GM21367 (cell line): Measurements from ENCODE around the gene CSAD.

ENCODE experiments used
- ATAC-seq: cut with Tn5 transposase; IDR thresholded peaks from one replicate; pipeline ENCODE4 v1.9.1; 2021; ENCODE audit not compliant: unreplicated experiment

CSAD gene

DNA sequence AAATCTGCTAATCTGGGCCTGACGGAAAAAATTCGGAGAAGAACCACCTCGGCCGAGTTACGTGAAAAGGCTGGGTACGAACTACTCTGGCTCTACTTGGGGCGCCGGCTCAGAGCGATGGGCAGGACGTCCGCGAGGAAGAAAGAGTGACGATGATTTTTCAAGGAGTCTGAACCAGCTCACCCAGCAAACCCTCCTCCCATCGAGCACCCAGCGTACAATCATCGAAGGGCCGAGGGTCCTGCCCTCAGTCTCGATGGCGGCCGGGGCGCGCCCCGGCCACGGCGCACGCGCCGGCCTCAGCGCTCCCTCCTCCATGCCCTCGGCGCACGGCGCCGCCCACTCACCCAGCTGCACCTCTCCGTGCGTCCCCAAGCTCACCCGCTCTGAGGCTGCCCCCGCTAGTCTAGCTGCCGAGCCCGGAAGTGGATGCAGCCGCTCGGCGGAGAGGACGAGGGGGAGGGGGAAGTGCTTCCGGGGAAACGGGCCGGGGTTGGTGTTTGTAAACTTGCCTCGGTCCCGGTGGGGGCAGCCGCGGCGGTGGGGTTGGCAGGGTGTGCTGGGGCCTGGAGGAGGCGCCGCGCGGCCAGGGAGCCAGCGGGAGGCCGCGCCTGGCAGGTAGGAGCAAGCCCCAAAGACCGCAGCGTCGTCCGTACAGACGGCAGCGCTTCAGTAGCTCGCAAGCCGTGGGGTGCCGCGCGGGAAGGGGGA is at the start of gene CSAD, which contains the start of gene ZNF740:
Gene CSAD (minus strand): TSS at position 706 of the 711 bp plus-strand sequence. CDS start 7,455 bp downstream, outside the sequence.
Gene ZNF740 (plus strand): TSS at position 503 of the 711 bp plus-strand sequence. CDS start 1,262 bp downstream, outside the sequence.
- peak; percentile 85 for ATAC-seq

- no peak for ATAC-seq
Observed at GRCh38 chr12:53230108-53230845, 49.6 kb upstream of the CSAD start.

DNA sequence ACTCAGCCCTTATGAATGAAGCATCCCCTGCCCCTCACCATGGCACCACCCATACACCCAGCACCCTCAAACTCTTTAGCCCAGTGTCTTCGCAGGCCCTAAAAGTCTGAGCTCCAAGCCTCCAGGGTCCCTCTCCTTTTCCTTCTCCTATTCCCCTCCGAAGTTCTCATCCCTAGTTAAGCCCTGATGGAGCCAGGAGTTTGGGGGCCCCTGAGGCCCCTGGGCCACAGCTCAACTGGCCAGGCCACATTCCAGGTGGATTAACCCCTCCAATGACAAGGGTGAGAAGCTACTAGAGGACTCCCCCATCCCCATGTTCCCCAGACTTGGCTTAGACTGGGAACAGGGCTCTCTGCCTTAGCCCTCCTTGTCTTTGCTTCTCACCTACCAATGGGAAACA is 48.7 kb upstream of the CSAD start:
- no peak for ATAC-seq

DNA sequence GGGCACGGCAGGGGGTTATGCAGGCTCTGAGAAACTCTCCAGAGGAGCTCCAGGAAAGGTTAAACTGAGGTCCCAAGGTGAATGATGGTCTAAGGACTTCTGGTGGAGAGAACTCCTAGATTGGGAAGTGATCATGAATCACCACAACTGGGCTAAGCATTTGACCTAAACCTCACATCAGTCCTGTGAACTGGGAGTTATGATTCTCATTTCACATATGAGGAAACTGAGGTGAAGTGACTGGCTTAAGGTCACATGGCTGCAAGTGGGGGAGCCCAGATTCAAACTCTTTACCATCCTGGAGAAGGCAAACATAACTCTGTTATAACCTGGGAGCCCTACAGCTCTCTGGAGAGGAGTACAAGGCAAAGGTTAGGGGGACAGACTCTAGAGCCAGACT is 47.1 kb upstream of the CSAD start:
- no peak for ATAC-seq

GRCh38 chr12:53227341-53227740 is 46.6 kb upstream of the CSAD start:
- no peak for ATAC-seq

DNA sequence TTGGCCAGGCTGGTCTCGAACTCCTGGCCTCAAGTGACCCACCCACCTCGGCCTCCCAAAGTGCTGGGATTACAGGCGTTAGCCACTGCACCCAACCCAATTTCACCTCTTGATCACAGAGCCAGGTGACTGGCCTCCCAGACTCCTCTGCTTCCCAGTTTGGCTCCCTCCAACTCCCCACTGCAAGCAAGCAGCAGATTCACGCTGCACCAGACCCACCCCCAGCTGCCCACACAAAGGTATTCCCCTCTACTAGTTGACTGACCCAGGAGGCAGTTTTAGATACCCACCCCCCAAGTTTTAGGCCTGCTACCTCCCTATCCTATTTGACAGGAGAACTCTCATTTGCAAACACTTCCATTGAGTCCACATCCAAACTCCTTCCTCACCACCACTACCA is 46.1 kb upstream of the CSAD start:
- no peak for ATAC-seq

- ATAC-seq: no peak
Observed at GRCh38 chr12:53225635-53226424, 45.1 kb upstream of the CSAD start.

DNA sequence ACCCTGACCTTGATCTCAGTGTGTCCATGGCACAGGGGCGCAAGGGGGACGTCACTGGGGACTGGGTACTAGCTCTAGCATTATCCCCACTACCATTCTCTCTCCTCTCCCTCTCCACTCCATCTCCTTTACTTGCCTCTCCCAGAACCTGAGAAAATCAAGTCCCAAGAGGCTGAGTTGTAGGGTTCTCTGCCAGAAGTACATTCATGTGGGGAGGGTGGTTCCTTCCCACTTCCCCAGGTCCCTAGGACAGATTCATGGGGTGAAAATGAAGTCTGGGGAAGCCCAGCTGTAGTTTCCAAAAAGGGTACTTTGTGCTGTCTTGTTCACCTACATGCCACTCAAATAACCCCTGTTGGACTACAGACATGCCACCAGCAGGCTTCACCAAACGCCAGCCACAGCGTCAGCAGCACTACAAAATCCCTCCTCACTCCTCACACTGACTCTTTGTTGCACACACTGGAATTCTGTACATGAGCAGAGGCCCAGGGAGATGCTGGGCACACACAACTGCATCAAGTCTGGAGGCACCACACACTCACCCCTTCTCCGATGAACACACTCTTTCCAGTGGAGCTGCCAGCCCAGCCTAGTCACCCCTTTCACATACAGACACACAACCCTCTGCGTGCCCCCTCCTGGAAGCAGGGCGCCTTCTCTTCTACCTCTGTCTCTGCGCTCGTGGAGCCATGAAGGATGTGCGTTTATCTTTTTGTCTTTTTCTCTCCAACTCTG is 44.3 kb upstream of the CSAD start:
- no peak for ATAC-seq

DNA sequence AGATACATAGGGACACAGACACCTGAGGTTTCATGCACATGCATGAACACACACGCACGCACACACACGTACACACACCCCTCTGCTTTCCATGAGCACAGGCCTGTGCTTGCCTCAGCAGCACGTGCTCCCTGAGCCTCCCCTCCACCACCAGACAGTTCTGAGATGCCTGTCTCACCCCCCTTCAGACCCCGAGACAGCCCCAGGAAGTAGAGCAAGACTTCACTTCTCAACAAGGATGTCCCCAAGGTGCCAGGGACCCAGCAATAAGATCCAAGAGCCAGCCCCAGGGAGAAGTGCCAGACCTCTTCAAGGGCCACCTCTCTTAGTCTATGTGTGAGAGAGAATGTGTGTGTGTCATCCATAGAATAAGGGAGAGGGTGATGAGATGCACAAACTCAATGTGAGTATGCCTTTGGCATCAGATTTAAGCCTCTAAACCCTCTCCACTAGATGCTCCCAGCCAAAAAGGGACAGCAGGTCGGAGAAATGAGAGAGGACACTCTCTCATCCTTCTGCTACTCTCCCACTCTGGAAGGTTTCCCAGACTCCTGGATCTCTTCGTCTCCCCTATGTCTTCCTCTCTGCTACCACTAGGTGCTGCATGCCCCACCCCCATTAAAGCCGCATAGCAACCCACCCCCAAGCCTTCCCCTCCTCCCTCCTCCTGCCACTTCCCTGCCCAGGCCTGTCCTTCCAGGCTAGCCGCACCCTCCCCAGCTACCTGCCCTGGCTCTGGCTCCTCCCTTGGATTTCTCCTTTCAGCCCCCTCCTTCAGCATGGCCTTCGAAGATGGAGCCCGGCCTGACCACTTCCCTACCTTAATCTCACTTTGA is 43.6 kb upstream of the CSAD start:
- ATAC-seq: no peak

- ATAC-seq: no peak
Observed at GRCh38 chr12:53223389-53224060, 42.8 kb upstream of the CSAD start.

DNA sequence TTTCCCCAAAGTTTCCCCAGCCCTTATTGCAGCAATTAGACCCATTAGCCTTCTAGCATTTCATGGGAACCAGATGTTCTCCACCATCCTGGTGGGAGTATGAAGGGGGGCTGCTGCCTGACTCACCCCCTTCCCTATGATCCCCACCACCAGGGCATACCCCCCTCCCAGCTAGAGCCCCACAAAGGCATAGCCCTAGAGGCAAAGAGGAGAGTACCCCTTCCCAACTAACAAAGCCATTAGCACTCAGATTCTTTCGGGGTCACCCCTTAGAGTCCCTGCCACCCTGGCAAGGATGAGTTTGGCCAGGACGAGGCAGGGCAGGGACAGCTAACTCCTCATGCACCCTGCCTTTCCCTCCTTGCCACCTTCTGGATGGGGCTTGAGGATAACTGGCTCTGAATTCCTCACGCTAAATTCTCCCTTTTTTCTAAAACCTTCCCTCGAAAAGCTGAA is 42.1 kb upstream of the CSAD start:
- ATAC-seq: no peak

GRCh38 chr12:53222170-53222721 is 41.5 kb upstream of the CSAD start:
- no peak for ATAC-seq

DNA sequence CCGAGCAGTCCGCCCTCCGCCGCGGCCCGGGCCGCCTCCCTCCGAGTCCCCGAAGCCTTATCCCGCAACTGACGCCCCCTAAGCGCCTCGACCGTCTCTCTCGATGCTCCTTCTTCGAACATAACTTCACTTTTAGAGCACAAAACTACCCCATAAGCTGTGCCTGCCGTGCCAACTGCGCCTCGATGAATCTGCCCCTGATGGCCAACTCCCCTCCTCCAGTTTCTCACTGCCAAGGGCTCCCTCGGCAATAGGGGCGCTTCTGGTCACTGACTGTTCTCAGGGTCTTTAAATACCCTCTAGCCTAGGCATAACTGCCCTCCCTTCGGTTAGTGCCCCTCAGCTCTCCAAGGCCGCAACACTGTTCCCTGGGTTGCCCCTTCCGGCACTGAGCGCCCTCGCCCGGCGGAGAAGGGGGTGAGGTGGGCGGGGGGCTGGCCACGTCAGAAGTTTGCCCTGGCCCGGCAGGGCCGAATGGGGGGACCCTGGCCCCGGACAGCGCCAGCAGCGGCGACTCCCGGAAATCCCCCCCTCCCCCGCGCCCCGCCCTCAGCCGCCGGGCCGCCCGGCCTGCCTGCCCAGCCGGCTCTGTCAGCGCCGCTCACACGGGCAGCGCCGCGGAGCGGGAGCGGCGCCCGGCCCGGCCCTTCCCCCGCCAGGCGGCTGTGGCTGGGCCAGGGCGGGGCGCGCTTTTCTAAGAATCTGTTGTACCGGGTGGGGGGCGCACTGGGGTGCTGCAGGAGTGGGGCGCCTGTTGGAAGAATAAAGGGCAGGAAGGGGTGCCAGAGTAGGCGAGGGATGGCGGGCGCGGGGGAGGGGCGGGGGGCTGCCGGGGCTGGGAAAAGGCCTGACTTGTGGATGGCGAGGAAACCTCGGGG is 40.7 kb upstream of the CSAD start:
- ATAC-seq: peak; percentile 18

DNA sequence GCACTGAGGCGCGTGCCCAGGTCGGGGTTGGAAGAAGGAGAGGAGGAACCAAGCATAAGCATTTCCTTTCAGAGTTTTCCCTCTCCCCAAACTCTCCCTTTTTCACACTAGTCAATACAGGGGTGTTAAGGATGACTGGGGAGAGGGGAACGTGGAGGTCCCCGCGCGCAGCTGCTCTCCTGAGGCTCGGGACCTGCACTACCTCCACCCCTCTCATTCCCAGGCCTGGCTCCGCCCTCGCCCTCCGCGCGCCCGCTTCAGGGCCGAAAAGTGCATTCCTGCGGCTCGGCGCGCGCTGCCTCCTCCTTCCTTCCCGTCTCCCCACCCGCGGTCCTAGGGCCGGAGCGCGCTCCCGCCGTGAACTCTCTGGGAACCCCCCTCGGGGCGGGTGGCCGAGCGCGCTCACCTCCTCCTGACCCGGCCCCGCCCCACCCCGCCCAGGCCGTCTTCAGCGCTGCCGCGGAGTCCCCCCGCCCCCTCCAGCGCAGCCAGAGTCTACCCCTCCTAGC is 40.0 kb upstream of the CSAD start:
- peak; percentile 38 for ATAC-seq

DNA sequence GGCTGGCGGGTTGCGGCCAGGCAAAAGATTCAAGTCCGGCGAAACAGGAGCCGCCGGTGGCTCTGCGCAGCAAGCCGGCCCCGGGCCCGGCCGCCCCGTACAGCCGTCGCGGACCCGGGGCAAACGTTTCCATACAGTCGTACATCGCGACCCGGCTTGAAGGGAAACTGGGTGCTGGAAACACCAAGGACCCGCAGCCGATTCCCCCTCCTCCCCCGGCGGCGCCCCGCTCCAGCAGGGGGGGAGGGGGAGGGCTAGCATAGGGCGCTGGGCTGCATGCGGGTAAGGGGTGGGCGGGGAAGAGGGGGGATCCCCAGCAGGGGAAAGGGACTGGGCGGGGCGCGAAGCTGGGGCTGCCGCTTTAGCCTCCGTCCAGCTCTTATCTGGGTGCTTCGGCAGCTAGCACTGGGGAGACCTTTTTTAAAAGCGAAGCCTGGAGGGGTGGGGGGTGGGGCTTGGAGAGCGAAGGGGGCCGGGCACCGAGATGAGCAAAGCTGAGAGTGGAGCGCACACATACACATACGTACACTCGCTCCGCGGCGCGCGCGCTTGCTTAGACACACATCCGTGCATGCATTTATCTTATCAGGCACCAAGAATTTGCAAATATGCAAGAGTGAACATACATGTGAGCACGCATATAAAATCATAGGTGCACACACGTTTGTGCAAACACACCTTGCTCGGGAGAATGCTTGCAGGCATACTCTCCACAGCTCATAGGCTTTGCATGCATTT is 39.4 kb upstream of the CSAD start:
- peak; percentile 14 for ATAC-seq

- no peak for ATAC-seq
Observed at GRCh38 chr12:53219292-53219955, 38.7 kb upstream of the CSAD start.
